ENCODE results near the gene ZDHHC13.

ZDHHC13 gene

GRCh38 chr11:19083166-19083565 is 33.8 kb upstream of the ZDHHC13 start:
- 73 to 100% methylated on average over 1 of the region's 1 CpG for WGBS, 2 experiments (ENCODE audit: insufficient coverage in 2 of 2)
- Histone ChIP-seq H3K4me1 (ENCODE audit: control insufficient read depth, insufficient read depth, low read length, poor library complexity, severe bottlenecking) (peaks cover 7% of the 10 kb centered on the region), H3K27ac (ENCODE audit: low read depth, low read length, severe bottlenecking) (no peak overlapping the region), H3K9me3 (ENCODE audit: control insufficient read depth, low read length) (no peaks in the 10 kb centered on the region), H3K36me3 (ENCODE audit: control insufficient read depth, insufficient read depth, low read length) (no peaks in the 10 kb centered on the region), H3K4me3 (ENCODE audit: extremely low read depth, insufficient read depth, low read length, poor library complexity, severe bottlenecking) (no peak overlapping the region)

- H3K9me3 ChIP-seq (ENCODE audit: control insufficient read depth, low read length), result no peaks in the 10 kb centered on the region
- H3K27ac ChIP-seq (ENCODE audit: low read depth, low read length, severe bottlenecking), result no peak overlapping the region
- WGBS, 2 experiments (ENCODE audit: insufficient coverage in 2 of 2), result 92 to 93% methylated on average over 3 to 4 of the region's 5 CpGs
- H3K4me3 ChIP-seq (ENCODE audit: extremely low read depth, insufficient read depth, low read length, poor library complexity, severe bottlenecking), result no peak overlapping the region
- no peaks in the 10 kb centered on the region for H3K36me3 ChIP-seq (ENCODE audit: control insufficient read depth, insufficient read depth, low read length)
- H3K4me1 ChIP-seq (ENCODE audit: control insufficient read depth, insufficient read depth, low read length, poor library complexity, severe bottlenecking), result peaks cover 7% of the 10 kb centered on the region
Measured at GRCh38 chr11:19084661-19085315, 32.2 kb upstream of the ZDHHC13 start.

DNA sequence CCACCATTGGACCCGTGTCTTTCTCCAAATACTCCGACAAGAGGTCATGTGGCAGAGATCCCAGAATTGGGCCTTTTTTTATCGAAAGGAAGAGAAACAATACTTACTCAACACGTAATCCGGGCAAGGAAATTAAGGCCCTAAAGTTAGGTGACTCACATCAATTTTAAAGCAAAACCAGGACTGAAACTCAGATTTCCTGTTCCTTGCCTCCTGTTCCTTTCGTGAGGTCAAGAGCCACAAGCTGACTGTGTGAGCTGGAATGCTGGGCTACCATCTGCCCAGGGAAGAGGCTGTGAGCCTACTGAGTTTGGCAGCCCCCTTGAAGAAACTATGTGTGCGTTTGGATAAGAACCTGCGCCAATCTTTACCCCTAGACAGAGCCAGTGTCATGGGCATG is 29.3 kb upstream of the ZDHHC13 start:
- no peak overlapping the region for H3K27ac ChIP-seq (ENCODE audit: low read depth, low read length, severe bottlenecking)
- no peak overlapping the region for H3K4me3 ChIP-seq (ENCODE audit: extremely low read depth, insufficient read depth, low read length, poor library complexity, severe bottlenecking)
- no peaks in the 10 kb centered on the region for H3K9me3 ChIP-seq (ENCODE audit: control insufficient read depth, low read length)
- no peaks in the 10 kb centered on the region for H3K36me3 ChIP-seq (ENCODE audit: control insufficient read depth, insufficient read depth, low read length)
- H3K4me1 ChIP-seq (ENCODE audit: control insufficient read depth, insufficient read depth, low read length, poor library complexity, severe bottlenecking), result peaks cover 7% of the 10 kb centered on the region
- 90 to 94% methylated on average over 8 of the region's 8 CpGs for WGBS, 2 experiments (ENCODE audit: insufficient coverage in 2 of 2)

- WGBS, 2 experiments (ENCODE audit: insufficient coverage in 2 of 2), result 86 to 92% methylated on average over 2 of the region's 4 CpGs
- Histone ChIP-seq H3K4me1 (ENCODE audit: control insufficient read depth, insufficient read depth, low read length, poor library complexity, severe bottlenecking) (peaks cover 7% of the 10 kb centered on the region), H3K27ac (ENCODE audit: low read depth, low read length, severe bottlenecking) (no peak overlapping the region)
Measured at GRCh38 chr11:19088791-19089190, 28.2 kb upstream of the ZDHHC13 start.

DNA sequence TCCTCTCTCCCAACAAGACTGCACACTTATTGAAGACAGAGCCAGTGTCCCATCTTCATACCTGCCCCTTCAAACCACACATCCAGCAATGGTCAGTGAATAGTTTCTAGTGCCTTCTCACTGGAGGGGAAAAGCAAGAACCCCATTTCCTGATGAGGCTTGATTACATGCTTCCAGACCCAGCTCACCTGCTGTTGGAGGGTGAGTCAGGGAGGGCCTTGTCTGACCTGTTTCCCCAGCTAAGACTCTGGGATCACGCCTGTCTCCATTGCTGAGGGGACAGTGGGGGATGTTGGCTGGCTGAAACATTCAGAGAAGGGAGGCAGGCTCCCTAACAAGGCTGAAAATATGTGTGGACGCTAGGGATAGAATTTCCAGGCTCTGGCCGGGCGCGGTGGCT is 27.5 kb upstream of the ZDHHC13 start:
- H3K4me1 ChIP-seq (ENCODE audit: control insufficient read depth, insufficient read depth, low read length, poor library complexity, severe bottlenecking), result peaks cover 7% of the 10 kb centered on the region
- H3K27ac ChIP-seq (ENCODE audit: low read depth, low read length, severe bottlenecking), result no peak overlapping the region
- H3K9me3 ChIP-seq (ENCODE audit: control insufficient read depth, low read length), result no peaks in the 10 kb centered on the region
- 83 to 90% methylated on average over 2 to 4 of the region's 5 CpGs for WGBS, 2 experiments (ENCODE audit: insufficient coverage in 2 of 2)
- H3K36me3 ChIP-seq (ENCODE audit: control insufficient read depth, insufficient read depth, low read length), result no peaks in the 10 kb centered on the region
- no peak overlapping the region for H3K4me3 ChIP-seq (ENCODE audit: extremely low read depth, insufficient read depth, low read length, poor library complexity, severe bottlenecking)

More at GRCh38 chr11:19088791-19089190, 28.2 kb upstream of the ZDHHC13 start:
- Histone ChIP-seq H3K36me3 (ENCODE audit: control insufficient read depth, insufficient read depth, low read length) (no peaks in the 10 kb centered on the region), H3K9me3 (ENCODE audit: control insufficient read depth, low read length) (no peaks in the 10 kb centered on the region), H3K4me3 (ENCODE audit: extremely low read depth, insufficient read depth, low read length, poor library complexity, severe bottlenecking) (no peak overlapping the region)

DNA sequence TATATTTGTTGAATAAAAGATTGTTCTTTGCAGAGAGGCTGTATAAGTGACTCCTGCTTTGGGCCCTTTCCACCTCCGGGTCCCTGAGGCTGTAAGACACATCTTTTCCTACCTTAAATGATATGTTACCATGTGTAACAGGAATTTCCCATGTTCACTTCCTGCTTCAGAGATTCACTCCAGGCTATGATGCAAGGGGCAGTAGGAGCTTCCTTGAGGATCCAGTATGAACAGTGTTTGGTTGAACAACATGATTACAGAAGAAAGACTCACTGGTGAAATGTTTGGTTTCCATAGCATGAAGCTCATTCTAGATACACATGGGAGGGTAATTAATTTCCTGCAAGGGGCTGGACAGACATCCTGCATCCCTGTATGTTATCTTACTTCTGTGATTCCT is 25.6 kb upstream of the ZDHHC13 start:
- Histone ChIP-seq H3K36me3 (ENCODE audit: control insufficient read depth, insufficient read depth, low read length) (no peaks in the 10 kb centered on the region), H3K9me3 (ENCODE audit: control insufficient read depth, low read length) (no peaks in the 10 kb centered on the region), H3K4me1 (ENCODE audit: control insufficient read depth, insufficient read depth, low read length, poor library complexity, severe bottlenecking) (peaks cover 7% of the 10 kb centered on the region), H3K4me3 (ENCODE audit: extremely low read depth, insufficient read depth, low read length, poor library complexity, severe bottlenecking) (no peak overlapping the region), H3K27ac (ENCODE audit: low read depth, low read length, severe bottlenecking) (no peak overlapping the region)
- 100% methylated on average over 1 of the region's 1 CpG; no CpG with 5 or more reads in 1 of the 2 experiments for WGBS, 2 experiments (ENCODE audit: insufficient coverage in 2 of 2)

DNA sequence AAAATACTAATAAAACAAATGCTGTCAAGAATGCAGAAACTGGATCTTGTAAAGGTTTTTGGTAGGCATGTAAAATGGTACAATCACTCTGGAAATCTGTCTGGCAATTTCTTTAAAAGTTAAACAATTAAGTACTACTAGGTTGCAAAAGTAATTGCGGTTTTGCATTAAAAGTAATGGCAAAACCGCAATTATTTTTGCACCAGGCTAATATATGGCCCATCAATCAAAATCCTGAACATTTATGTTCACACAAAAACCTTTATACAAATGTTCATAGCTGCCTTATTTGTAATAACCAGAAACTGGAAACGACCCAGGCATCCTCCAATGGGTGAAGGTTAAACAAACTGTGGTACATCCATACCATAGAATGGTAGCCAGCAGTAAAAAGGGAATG is 24.6 kb upstream of the ZDHHC13 start:
- Histone ChIP-seq H3K27ac (ENCODE audit: low read depth, low read length, severe bottlenecking) (no peak overlapping the region), H3K4me1 (ENCODE audit: control insufficient read depth, insufficient read depth, low read length, poor library complexity, severe bottlenecking) (peaks cover 7% of the 10 kb centered on the region), H3K36me3 (ENCODE audit: control insufficient read depth, insufficient read depth, low read length) (no peaks in the 10 kb centered on the region), H3K9me3 (ENCODE audit: control insufficient read depth, low read length) (no peaks in the 10 kb centered on the region), H3K4me3 (ENCODE audit: extremely low read depth, insufficient read depth, low read length, poor library complexity, severe bottlenecking) (no peak overlapping the region)
- 86 to 100% methylated on average over 1 of the region's 3 CpGs for WGBS, 2 experiments (ENCODE audit: insufficient coverage in 2 of 2)

- H3K4me3 ChIP-seq (ENCODE audit: extremely low read depth, insufficient read depth, low read length, poor library complexity, severe bottlenecking), result no peak overlapping the region
- no CpG with 5 or more reads among the region's 2 CpGs for WGBS, 2 experiments (ENCODE audit: insufficient coverage in 2 of 2)
- no peak overlapping the region for H3K27ac ChIP-seq (ENCODE audit: low read depth, low read length, severe bottlenecking)
- peaks cover 3% of the 10 kb centered on the region for H3K4me1 ChIP-seq (ENCODE audit: control insufficient read depth, insufficient read depth, low read length, poor library complexity, severe bottlenecking)
- H3K36me3 ChIP-seq (ENCODE audit: control insufficient read depth, insufficient read depth, low read length), result no peaks in the 10 kb centered on the region
- no peaks in the 10 kb centered on the region for H3K9me3 ChIP-seq (ENCODE audit: control insufficient read depth, low read length)
Measured at GRCh38 chr11:19092850-19093249, 24.1 kb upstream of the ZDHHC13 start.

- Histone ChIP-seq H3K4me3 (ENCODE audit: extremely low read depth, insufficient read depth, low read length, poor library complexity, severe bottlenecking) (no peak overlapping the region), H3K27ac (ENCODE audit: low read depth, low read length, severe bottlenecking) (no peak overlapping the region), H3K9me3 (ENCODE audit: control insufficient read depth, low read length) (no peaks in the 10 kb centered on the region), H3K4me1 (ENCODE audit: control insufficient read depth, insufficient read depth, low read length, poor library complexity, severe bottlenecking) (no peaks in the 10 kb centered on the region), H3K36me3 (ENCODE audit: control insufficient read depth, insufficient read depth, low read length) (no peaks in the 10 kb centered on the region)
- WGBS, 2 experiments (ENCODE audit: insufficient coverage in 2 of 2), result 48 to 63% methylated on average over 2 to 3 of the region's 4 CpGs
Measured at GRCh38 chr11:19093976-19094375, 23.0 kb upstream of the ZDHHC13 start.

DNA sequence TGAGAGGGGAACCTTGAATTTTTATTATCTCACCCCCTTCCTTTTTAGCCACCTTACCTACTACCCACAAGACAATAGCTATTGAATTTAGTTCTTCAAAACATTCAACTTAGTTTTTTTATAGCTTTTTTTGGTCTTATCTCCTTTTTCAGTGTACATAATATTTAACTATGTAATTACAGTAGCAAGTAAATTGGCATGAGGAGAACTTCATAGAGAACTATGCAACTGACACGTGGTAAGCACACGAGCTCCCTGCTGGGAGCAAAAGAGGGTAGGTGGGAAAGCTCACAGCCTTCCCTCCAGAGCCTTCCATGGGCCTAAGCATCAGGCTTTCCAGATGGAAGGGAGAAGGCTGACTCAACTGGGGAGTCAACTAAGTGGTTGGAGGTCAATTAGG is 22.1 kb upstream of the ZDHHC13 start:
- Histone ChIP-seq H3K36me3 (ENCODE audit: control insufficient read depth, insufficient read depth, low read length) (no peaks in the 10 kb centered on the region), H3K9me3 (ENCODE audit: control insufficient read depth, low read length) (no peaks in the 10 kb centered on the region), H3K4me3 (ENCODE audit: extremely low read depth, insufficient read depth, low read length, poor library complexity, severe bottlenecking) (no peak overlapping the region), H3K27ac (ENCODE audit: low read depth, low read length, severe bottlenecking) (no peak overlapping the region), H3K4me1 (ENCODE audit: control insufficient read depth, insufficient read depth, low read length, poor library complexity, severe bottlenecking) (no peaks in the 10 kb centered on the region)
- 30 to 50% methylated on average over 2 of the region's 2 CpGs for WGBS, 2 experiments (ENCODE audit: insufficient coverage in 2 of 2)

GRCh38 chr11:19099093-19099492 is 17.9 kb upstream of the ZDHHC13 start:
- Histone ChIP-seq H3K4me3 (ENCODE audit: extremely low read depth, insufficient read depth, low read length, poor library complexity, severe bottlenecking) (no peak overlapping the region), H3K27ac (ENCODE audit: low read depth, low read length, severe bottlenecking) (no peak overlapping the region), H3K4me1 (ENCODE audit: control insufficient read depth, insufficient read depth, low read length, poor library complexity, severe bottlenecking) (no peaks in the 10 kb centered on the region), H3K9me3 (ENCODE audit: control insufficient read depth, low read length) (no peaks in the 10 kb centered on the region), H3K36me3 (ENCODE audit: control insufficient read depth, insufficient read depth, low read length) (no peaks in the 10 kb centered on the region)
- 87 to 96% methylated on average over 3 of the region's 3 CpGs for WGBS, 2 experiments (ENCODE audit: insufficient coverage in 2 of 2)
